ENCODE data around the gene MUSK.

The MUSK gene

GRCh38 chr9:110648696-110649095 is 19.9 kb upstream of the MUSK start:
- H3K79me2 ChIP-seq, result no peaks in the 10 kb centered on the region
- H2AFZ ChIP-seq, result no peak overlapping the region
- H3K9me3 ChIP-seq (ENCODE audit: control insufficient read depth, low read length), result no peaks in the 10 kb centered on the region
- H3K4me1 ChIP-seq, result no peaks in the 10 kb centered on the region
- no peaks in the 10 kb centered on the region for H3K27me3 ChIP-seq (ENCODE audit: control insufficient read depth, insufficient read depth, low read length)
- H3K4me3 ChIP-seq (ENCODE audit: low read depth, low read length), result no peak overlapping the region
- H3K9ac ChIP-seq, result no peak overlapping the region
- H3K4me2 ChIP-seq (ENCODE audit: low read length), result no peak overlapping the region
- no peak overlapping the region for H3K27ac ChIP-seq
- H3K36me3 ChIP-seq (ENCODE audit: control insufficient read depth, insufficient read depth, low read length), result no peaks in the 10 kb centered on the region
- no peak for TF ChIP-seq CTCF (IDR thresholded peaks at IDR 0.05)

- no peak overlapping the region for H3K9ac ChIP-seq
- no peak overlapping the region for H3K27ac ChIP-seq
- H2AFZ ChIP-seq, result no peak overlapping the region
- H3K79me2 ChIP-seq, result no peaks in the 10 kb centered on the region
- no peaks in the 10 kb centered on the region for H3K27me3 ChIP-seq (ENCODE audit: control insufficient read depth, insufficient read depth, low read length)
- H3K36me3 ChIP-seq (ENCODE audit: control insufficient read depth, insufficient read depth, low read length), result no peaks in the 10 kb centered on the region
- H3K4me1 ChIP-seq, result no peaks in the 10 kb centered on the region
- H3K4me3 ChIP-seq (ENCODE audit: low read depth, low read length), result no peak overlapping the region
- TF ChIP-seq CTCF (IDR thresholded peaks at IDR 0.05), result no peak
- H3K9me3 ChIP-seq (ENCODE audit: control insufficient read depth, low read length), result no peaks in the 10 kb centered on the region
- H3K4me2 ChIP-seq (ENCODE audit: low read length), result no peak overlapping the region
Observed at GRCh38 chr9:110650261-110650660, 18.3 kb upstream of the MUSK start.

GRCh38 chr9:110650991-110651411 is 17.6 kb upstream of the MUSK start:
- H3K36me3 ChIP-seq (ENCODE audit: control insufficient read depth, insufficient read depth, low read length), result no peaks in the 10 kb centered on the region
- no peak overlapping the region for H3K9ac ChIP-seq
- no peaks in the 10 kb centered on the region for H3K9me3 ChIP-seq (ENCODE audit: control insufficient read depth, low read length)
- H3K79me2 ChIP-seq, result no peaks in the 10 kb centered on the region
- H3K4me1 ChIP-seq, result no peaks in the 10 kb centered on the region
- no peaks in the 10 kb centered on the region for H3K27me3 ChIP-seq (ENCODE audit: control insufficient read depth, insufficient read depth, low read length)
- H2AFZ ChIP-seq, result no peak overlapping the region
- no peak for TF ChIP-seq CTCF (IDR thresholded peaks at IDR 0.05)
- H3K4me2 ChIP-seq (ENCODE audit: low read length), result no peak overlapping the region
- H3K4me3 ChIP-seq (ENCODE audit: low read depth, low read length), result no peak overlapping the region
- H3K27ac ChIP-seq, result no peak overlapping the region

- Histone ChIP-seq H3K4me1 (no peaks in the 10 kb centered on the region), H3K4me2 (ENCODE audit: low read length) (no peak overlapping the region), H3K4me3 (ENCODE audit: low read depth, low read length) (no peak overlapping the region), H3K9me3 (ENCODE audit: control insufficient read depth, low read length) (no peaks in the 10 kb centered on the region), H2AFZ (no peak overlapping the region), H3K27me3 (ENCODE audit: control insufficient read depth, insufficient read depth, low read length) (no peaks in the 10 kb centered on the region), H3K79me2 (no peaks in the 10 kb centered on the region), H3K9ac (no peak overlapping the region), H3K27ac (no peak overlapping the region), H3K36me3 (ENCODE audit: control insufficient read depth, insufficient read depth, low read length) (no peaks in the 10 kb centered on the region)
- TF ChIP-seq CTCF (IDR thresholded peaks at IDR 0.05), result no peak
Observed at GRCh38 chr9:110655754-110656641, 12.6 kb upstream of the MUSK start.

Measured in parathyroid adenoma (tissue), 2 donors.